ENCODE measurements around the gene TMEM256.

DNA sequence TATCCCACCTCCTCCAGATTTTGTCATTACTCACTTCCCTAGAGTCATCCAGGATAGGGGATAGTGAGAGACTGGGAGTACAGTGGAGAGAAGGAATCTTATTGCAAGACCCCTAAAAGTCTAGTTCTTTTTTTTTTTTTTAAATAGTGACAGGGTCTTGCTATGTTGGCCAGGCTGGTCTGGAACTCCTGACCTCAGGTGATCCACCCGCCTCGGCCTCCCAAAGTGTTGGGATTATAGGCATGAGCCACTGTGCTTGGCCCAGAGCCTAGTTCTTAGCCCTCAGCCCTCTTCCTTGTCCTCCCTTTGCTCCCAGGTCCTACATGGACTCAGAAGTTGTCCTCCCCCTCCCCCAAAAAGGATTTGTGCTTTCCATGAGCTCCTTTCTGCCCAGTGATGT, 38.2 kb upstream of the TMEM256 start:
- TF ChIP-seq, protein P1, sequence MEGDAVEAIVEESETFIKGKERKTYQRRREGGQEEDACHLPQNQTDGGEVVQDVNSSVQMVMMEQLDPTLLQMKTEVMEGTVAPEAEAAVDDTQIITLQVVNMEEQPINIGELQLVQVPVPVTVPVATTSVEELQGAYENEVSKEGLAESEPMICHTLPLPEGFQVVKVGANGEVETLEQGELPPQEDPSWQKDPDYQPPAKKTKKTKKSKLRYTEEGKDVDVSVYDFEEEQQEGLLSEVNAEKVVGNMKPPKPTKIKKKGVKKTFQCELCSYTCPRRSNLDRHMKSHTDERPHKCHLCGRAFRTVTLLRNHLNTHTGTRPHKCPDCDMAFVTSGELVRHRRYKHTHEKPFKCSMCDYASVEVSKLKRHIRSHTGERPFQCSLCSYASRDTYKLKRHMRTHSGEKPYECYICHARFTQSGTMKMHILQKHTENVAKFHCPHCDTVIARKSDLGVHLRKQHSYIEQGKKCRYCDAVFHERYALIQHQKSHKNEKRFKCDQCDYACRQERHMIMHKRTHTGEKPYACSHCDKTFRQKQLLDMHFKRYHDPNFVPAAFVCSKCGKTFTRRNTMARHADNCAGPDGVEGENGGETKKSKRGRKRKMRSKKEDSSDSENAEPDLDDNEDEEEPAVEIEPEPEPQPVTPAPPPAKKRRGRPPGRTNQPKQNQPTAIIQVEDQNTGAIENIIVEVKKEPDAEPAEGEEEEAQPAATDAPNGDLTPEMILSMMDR (IDR thresholded peaks at IDR 0.05), result no peak
- no peak for TF ChIP-seq POLR2A (IDR thresholded peaks at IDR 0.05)

Measured in uterus (tissue), 2 donors.